ENCODE measurements around the gene CTNNA3.
A peak's percentile ranks its signal among the peaks of the same experiment; 100 is the strongest.

CTNNA3 gene

DNA sequence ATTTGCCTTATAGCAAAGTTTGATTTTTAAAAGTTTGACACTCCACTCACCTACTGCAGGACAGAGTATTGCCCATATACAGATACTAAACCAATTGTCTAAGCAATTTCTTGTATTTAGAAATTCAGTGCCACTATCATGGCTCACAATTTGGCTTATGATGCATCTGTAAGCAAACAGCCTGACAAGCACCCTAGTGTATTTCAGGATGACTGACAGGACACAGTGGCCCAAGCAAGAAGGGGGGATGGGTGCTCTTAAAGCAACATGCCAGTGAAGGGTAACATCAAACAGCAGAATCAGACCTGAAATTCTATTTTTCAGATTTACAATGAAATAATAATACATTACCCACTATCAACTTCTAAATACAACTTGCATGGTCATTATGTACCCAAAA, 30.5 kb downstream of the CTNNA3 start:
- DNase-seq (ENCODE audit: low spot score), result no peak

DNA sequence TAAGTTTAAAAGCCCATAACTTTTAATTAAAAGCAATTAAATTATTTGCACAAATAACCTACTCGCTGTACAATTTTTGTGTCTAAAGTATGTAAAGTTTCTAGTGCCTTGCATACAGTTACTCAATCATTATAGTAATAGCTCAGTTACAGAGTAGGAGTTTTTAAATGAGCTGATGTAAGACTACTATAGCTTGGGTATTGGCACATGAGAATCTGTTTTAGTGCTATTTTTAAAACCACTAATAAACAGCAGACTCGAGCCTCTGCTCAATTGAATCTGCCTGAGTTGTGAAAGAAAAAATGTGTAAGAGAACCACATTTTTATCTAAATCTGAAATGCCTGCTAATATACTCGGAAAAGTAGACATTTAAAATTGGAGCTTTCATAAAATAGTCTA, 31.1 kb downstream of the CTNNA3 start:
- DNase-seq (ENCODE audit: low spot score), result no peak

DNA sequence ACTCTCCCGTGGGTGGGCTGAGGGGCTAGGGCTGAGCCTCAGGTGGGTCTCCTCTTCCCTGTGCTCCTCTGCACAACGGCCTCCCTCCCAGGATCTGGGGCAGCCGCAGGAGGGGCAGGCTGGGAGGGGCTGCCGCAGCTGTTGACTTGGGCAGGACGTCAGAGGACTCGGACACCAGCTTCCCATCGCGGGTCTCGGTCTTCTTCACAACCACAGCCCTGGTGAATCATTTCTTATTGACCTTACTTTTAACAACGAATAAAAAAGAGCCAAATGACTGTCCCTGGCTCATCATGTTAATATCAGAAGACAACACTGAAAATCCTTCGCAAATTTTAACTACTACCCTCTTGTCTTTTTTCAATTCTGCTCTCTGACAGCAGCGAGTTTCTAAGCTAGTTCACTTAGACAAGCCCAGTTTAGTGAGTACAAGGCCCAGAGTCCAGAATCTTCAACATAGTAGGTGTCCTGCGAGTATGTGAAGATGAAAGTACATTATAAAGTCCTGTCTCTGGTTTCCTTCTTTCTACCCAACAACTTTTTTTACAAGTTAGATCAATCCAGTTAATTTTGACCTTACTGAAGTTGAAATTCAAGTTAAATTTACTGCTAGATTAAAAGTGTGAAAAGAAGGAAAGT, 32.4 kb downstream of the CTNNA3 start:
- DNase-seq (ENCODE audit: low spot score), result no peak

DNA sequence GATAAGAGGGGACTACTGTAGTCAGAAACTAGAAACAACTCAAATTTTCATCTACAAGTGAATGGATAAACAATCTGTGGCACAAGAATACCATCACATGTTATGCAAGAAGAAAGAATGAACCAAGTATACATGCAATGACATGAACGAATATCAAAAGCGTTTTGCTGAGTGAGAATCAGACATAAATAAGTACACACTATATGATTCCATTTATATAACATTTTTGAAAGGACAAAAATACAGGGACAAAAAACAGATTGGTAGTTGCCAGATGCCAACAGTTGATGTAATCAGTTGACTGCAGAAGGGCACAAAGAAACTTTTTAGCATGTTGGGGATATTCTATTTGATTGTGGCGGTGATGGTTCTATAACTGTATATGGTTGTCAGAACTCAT, 33.6 kb downstream of the CTNNA3 start:
- DNase-seq (ENCODE audit: low spot score), result no peak

DNA sequence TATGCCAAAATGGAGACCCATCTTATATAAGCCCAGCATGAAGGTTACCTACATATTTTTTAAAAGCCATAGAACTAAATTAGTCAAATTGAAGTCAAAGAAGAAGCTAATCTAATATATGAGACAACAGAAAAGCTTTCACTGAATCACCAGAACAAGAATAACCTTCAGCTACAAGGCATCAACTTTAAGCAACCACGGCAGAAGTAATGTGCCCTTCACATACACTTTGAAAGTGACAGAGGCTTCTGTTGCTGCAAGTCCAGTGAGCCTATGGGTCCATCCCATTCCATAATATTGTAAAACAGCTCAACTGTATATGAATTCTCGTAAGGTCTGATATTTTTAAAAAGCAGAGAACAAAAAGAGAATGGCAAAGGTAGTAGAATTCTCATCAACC, 36.5 kb downstream of the CTNNA3 start:
- DNase-seq (ENCODE audit: low spot score), result no peak

DNA sequence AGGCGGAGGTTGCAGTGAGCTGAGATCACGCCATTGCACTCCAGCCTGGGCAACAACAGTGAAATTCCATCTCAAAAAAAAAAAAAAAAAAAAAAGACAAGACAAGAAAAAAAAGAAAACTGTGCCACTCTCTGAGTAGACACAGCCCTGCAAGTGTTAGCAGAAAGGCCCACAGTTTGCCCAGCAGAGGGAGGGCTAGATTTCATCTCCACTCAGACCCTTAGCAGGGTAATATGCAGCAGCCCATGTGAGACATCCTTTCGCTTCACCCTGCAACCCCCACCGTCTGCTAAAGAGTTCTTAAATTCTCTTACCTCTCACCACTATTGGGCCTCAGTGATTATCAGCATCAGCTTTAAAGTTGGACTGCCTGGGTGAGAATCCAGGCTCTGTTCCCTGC, 38.2 kb downstream of the CTNNA3 start:
- DNase-seq (ENCODE audit: low spot score), result no peak

DNA sequence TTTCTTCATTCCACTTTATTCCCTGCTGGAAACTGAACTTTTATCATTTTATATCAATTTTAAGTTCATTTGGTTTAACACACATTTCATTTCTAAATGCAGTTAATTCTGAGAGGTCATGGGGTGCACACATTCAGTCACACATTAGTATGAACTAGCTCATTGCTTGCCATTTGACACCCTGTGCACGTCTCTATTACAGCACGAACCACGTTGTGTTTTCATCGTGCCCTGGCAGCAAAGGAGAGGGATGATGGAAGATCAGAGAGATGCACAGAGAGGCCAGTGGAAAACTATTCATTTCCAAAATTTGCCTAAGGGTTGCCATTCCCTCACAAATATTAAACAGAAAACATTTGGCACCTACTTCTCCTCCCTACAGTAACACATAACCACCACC, 45.4 kb downstream of the CTNNA3 start:
- DNase-seq (ENCODE audit: low spot score), result no peak

DNA sequence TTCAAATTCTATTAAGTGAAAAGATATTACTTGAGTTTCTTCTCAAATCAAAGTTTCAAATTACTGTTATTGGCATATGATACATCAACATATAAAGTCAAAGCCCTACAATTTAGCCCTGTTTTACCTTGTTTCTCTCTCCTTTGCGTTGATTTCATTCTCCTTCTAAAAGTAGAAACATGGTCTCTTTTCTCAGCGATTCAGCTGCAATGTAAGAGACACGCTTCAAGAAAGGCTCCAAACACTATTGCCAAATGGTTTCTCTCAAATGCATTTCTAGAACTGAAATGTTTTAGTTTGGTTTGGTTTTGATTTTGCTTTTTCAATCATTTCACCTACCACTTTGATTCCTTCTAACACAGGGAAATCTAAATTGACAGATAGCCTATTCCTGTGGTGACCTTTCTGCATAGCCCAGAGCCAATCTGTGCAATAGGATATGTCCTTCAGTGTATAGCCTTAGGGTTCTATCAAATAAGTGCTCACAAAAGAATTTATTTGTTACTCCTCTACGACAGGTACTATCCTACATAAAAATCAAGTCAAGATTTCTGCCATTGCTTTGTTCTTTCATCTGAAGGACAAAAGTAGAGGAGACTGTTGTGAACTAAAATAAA, 47.3 kb downstream of the CTNNA3 start:
- no peak for DNase-seq (ENCODE audit: low spot score)

DNA sequence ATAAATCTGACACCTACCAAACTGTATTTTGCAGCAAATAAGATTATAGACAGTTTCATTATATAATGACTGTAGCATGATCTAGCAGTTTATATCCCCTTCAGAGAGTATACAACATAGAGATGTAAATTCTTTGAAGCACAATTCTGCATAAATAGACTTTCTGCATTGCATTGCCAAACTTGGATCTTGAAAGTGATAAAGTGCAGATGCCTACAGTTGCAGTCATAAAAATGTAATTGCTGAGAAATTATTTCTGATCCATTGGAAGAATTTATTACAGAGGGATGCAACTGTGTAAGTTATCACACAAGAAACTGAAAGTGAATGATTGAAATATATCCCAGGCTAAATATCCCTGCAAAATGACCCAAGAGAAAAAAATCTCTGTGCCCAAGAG, 65.1 kb downstream of the CTNNA3 start:
- no peak for DNase-seq (ENCODE audit: low spot score)

DNA sequence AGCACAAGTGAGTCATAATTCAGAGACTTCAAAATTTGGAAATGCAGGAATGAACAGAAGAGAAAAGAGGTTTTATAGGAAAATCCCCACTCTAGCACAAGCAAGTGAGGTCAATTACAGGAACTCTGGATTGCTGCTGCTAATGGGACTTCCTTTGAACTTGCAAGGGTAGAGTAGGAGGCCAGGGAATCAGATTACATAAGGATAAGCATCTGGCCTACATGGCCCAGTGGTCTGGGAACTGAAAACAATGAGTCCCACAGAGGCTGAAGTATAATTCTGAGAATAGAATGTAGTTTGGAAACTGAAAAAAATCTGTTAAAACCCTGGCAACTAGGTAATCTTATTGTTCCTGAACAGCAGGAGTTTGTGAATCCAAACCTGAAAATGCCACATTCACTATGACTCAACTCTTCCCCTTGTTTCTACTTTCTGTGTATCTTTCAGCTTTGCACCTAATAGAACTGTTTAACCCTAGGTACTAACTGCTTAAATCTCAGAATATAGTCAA, 66.5 kb downstream of the CTNNA3 start:
- no peak for DNase-seq (ENCODE audit: low spot score)

DNA sequence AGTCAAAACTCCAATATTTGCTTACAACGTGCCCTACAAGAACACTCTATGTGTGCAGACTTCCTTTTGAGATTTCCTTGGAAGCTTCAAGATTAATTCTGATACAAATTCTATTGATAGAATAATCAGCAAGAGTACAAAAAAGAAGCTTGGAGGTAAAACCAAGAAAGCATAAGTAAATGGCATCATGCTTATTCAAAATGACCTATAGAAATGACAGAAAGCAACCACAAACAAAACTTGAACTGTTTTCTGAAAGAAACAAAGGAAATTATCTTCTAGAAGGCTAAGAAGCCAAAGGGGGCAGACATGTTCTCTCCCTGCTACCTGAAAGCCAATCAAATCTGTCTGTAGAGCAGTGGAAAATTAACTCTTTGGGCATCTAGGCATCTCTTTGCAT, 73.0 kb downstream of the CTNNA3 start:
- no peak for DNase-seq (ENCODE audit: low spot score)

DNA sequence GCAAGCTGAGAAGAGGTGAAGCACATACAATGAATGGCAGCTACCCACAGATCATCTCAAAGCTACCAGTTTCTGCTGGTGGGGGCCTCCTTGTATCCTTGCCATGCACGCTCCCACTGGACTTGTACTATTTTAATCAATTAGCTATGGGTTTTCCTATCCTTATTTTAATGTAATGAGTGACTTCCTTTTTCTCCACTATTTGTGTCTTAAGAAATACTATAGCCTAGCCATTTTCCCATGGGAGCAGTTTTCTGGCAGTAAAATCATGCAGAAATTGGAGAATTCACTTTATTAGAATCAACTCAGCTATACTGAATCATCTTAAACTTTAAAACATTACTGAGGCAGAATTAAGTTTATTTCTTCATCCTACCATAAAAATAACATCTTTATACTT, 73.5 kb downstream of the CTNNA3 start:
- DNase-seq (ENCODE audit: low spot score), result no peak

DNA sequence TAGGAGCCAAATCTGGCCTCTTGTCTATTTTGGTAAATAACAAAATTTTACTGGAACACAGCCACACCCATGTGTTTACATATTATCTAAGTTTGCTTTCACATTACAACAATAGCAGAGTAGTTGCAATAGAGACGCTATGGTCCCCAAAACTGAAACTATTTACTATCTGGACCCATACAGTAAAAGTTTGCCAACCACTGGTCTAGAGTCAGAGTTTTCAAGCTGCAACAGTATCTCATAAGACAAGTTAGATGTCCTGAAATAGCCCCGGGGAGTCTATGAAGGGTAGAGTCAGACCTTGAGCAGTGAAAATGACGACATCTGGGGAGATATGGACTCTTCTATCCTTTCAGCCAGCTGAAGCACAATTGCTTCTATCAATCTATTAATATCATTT, 74.2 kb downstream of the CTNNA3 start:
- DNase-seq (ENCODE audit: low spot score), result no peak

DNA sequence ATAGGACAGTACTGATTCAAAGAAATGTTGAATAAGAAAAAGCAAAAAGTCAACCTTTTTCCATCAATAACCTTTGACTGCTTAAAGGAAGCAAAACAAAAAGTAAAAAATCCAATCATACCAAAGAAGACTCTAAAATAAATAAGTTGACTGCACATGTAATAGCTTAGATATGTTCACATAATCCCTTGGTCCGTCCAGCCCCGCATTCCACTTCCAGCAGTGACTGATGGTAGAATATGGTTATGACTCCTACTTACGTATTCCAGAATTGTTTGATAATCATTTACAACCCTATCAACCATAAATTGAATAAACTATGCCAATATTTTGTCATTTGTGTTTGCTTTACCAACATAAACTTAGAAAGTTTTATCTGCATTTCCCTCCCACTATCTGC, 77.9 kb downstream of the CTNNA3 start:
- peak; percentile 37 for DNase-seq (ENCODE audit: low spot score)

DNA sequence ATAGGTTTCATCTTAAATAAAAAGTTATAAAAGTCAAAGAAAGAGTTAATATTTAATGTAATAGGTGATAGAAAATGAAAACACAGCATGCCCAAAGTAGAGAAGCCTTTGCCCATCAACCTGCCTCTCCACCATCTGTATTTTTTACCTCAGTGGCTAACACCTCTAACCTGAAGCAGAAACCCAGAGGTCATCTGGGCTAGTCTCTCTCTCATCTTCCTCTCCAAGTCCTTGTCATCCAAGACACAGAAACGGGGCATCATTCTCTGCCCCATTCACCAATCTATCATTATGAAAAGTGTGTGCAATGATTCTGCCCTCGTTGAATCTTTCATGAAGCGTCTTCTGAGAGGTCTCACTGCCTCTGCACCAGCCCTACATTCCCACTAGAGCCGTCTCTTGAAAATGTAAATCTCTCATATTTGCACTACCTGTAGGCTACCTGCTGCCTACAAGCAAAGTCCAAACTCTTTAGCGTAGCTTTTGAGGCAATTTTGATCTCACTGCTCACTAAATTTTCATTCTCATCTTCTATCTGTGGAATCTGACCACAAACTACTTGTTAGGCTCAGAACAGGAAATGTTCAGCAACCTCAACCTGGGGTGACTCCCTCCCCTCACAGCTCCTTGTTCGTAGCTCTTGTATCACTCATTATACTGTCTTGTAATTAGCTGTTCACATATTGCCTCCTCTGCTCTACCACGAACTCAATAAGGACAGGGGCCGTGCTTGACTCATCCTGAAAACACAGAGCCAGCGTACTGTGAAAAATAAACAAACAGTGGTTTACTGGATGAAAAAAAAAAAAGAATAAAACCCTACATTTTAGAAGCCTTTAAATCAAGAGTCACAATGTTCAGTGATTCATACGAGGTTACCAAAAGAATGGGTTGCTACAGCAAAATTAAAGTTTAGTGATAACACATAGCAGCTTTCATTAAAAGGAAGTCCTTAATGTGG, 83.1 kb downstream of the CTNNA3 start:
- DNase-seq (ENCODE audit: low spot score), result peak; percentile 14

DNA sequence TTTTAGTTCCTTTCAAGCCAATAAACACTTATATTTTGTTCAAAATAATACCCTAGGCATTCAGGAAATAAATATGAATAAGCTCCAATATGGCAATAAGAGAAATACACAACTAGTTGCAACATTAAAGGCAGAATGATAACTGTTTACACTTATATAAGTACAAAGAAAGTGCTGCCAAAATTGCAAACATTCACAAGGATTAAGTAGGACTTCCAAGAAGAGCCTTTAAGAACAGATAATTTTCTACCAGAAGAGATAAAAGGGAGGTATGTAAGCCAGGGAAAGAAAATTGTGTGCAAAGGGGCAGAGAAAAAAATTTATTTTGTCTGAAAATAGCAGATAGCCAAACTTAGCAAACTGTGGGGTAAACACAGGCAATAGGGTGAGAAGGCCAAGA, 83.8 kb downstream of the CTNNA3 start:
- DNase-seq (ENCODE audit: low spot score), result no peak

DNA sequence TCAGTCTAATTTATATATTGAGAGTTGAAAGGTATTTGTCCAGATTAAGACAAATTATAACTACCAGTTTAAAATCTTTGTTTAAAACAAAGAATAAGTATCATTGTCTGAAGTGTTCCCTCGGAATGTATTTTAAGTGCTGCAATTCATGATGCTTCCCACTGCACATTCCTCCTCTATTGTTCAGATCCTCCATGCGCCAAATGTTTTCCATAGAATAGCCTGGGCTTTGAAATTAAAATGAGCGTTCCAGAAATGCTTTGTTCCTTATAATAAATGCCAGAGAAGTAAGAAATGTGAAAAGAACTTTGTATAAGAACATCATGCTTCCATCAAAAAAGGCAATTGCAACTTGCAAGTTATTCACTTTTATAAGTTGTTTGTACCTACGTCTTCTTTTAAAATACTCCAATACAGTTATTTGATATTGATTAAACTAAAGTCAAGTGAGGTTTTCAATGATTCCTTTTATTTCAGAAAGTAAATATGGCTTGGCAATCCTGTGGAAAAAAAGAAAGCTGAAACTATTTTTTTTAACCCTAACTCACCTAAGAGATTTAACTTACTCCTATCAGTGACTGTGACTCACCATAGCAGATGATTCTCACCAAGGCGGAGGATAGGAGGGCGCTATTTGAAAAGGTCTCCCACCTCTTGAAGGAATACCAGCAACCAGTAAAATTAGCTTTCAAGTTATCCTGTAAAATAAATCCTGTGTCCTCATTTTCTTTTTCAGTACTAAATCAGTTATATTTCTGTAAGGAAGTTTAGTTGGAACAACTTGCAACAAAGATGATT, 85.8 kb downstream of the CTNNA3 start:
- DNase-seq (ENCODE audit: low spot score), result no peak

DNA sequence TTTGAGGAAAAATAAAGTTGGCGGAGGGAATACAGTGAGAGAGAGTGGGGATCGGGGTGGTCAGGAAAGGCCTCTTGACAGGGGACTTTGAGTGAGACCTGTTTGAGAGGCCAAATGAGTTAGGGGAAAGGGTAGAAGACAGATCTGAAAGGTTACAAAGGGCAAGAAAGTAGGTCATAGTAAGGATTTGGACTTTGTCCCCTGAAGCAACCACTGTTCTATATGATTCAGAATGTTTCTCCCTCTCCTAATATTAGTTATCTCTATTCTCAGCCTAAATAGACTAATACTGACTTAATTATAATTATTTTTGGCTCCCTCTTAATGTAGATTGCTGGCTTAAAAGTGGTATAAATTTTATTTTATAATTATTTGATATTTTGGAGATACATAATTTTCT, 88.0 kb downstream of the CTNNA3 start:
- no peak for DNase-seq (ENCODE audit: low spot score)

DNA sequence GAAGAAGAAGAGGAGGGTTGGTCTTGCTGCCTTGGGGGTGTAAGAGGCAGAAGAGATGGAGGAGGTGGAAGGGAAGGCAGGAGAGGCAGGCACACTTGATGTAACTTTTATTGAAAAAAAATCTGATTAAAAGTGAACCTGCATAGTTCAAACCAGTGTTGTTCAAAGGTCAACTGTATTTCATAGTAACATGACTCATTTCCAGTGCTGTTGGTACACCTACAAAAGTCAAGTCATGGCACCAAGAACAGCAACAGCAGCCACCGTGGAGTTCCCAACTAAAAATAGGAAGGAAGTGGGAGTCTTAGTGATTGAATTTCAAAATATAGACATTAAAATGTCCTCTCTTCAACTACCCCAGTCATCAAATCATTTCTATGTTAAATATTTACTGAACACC, 88.5 kb downstream of the CTNNA3 start:
- no peak for DNase-seq (ENCODE audit: low spot score)

DNA sequence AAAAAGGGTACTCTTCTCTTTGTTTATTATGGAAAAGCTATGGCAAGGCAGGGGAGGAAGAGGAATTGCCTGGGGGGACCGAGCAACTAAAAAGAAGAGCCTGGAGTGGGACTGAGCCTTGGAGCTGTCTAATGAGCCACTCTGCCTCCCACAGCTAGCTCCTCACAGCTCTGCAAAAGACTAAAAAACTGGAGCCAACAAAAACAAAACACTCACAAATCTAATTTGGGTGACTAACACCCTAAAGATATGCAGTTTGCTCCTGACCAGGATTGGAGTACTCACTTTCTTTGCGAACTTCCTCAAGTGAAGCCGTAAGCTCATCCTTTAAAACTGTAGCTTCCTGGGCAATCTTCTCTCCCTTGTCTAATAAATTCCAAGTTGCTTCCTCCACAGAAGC, 89.4 kb downstream of the CTNNA3 start:
- DNase-seq (ENCODE audit: low spot score), result peak; percentile 24

DNA sequence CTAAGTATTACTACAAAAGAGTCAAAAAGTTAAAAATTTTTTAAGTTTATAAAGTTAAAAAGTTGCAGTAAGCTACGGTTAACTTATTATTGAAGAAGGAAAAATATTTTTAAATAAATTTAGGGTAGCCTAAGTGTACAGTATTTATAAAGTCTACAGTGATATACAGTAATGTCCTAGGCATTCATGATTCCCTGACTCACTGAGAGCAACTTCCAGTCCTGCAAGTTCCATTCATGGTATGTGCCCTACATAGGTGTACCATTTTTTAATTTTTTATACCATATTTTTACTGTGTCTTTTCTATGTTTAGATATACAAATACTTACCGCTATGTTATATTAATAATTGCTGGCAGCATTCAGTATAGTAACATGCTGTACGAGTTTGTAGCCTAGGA, 92.3 kb downstream of the CTNNA3 start:
- no peak for DNase-seq (ENCODE audit: low spot score)

DNA sequence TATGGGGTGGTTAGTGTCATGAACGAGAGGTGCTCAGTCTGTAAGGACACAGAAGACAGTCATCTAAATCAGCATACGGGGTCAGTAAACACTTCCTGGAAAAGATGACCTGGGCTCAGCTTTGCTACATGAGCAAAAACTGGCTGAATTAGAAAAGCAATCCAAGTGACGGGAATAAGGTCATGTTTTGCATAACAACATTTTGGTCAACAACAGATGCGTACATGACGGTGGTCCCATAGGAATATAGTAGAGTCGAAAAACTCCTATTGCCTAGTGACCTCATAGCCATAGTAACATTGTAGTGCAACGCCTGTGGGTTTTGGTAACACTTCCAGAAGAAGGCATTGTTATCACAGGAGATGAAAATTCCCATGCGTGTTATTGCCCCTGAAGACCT, 92.9 kb downstream of the CTNNA3 start:
- no peak for DNase-seq (ENCODE audit: low spot score)
